Liver (tissue), 9 donors: Measurements from ENCODE around the gene ADAMTS6. TPM values are rescaled to one million over a fixed set of nuclear protein-coding genes. Genes with fewer than 3 reads are reported as not detected.

ENCODE experiments used
- DNase-seq: peaks from one replicate; pipeline ENCODE4 v3.0.0-alpha.2; 2017; ENCODE audit warnings: low spot score
- H3K27ac ChIP-seq, 2 donors: one replicate each; pipeline ENCODE4 v1.7.0; 2013; ENCODE audit warnings: inconsistent platforms in 2 of 2, low read length in 2 of 2, control low read depth in 1 of 2, low read depth in 1 of 2, mild to moderate bottlenecking in 1 of 2
- H3K27me3 ChIP-seq, 4 donors: one replicate each; pipeline versions ENCODE4 v1.6.1 to v1.7.0; 2013; ENCODE audit warnings: low read length in 3 of 4, inconsistent platforms in 1 of 4, mild to moderate bottlenecking in 1 of 4, moderate library complexity in 1 of 4; ENCODE audit not compliant: control insufficient read depth in 4 of 4, insufficient read depth in 4 of 4
- H3K36me3 ChIP-seq, 4 donors: one replicate each; pipeline versions ENCODE4 v1.6.1 to v1.7.0; 2013; ENCODE audit warnings: low read length in 3 of 4, mild to moderate bottlenecking in 3 of 4, low read depth in 1 of 4, moderate library complexity in 1 of 4; ENCODE audit not compliant: control insufficient read depth in 4 of 4, insufficient read depth in 3 of 4
- H3K4me1 ChIP-seq, 4 donors: one replicate each; pipeline versions ENCODE4 v1.6.1 to v1.7.0; 2013; ENCODE audit warnings: low read length in 3 of 4, mild to moderate bottlenecking in 3 of 4, moderate library complexity in 1 of 4; ENCODE audit not compliant: control insufficient read depth in 4 of 4, insufficient read depth in 4 of 4
- H3K4me3 ChIP-seq, 3 donors: one replicate each; pipeline versions ENCODE4 v1.6.1 to v1.7.0; 2013; ENCODE audit warnings: low read length in 3 of 3, control low read depth in 1 of 3, low read depth in 1 of 3, mild to moderate bottlenecking in 1 of 3
- H3K9ac ChIP-seq, 2 donors: one replicate each; pipeline ENCODE4 v1.7.0; 2013; ENCODE audit warnings: low read length in 2 of 2, mild to moderate bottlenecking in 2 of 2, moderate library complexity in 2 of 2, control low read depth in 1 of 2, low read depth in 1 of 2
- H3K9me3 ChIP-seq, 4 donors: one replicate each; pipeline versions ENCODE4 v1.6.1 to v1.7.0; 2013; ENCODE audit warnings: low read length in 3 of 4; ENCODE audit not compliant: control insufficient read depth in 4 of 4
- EGR1 ChIP-seq, 2 donors: IDR thresholded peaks; 2 replicates each; pipeline ENCODE4 v1.6.1; 2016 to 2018; ENCODE audit warnings: antibody characterized with exemption in 2 of 2, low read depth in 2 of 2
- FOXA1 ChIP-seq: IDR thresholded peaks from 2 replicates; pipeline ENCODE4 v1.6.1; 2016; ENCODE audit warnings: antibody characterized with exemption
- GABPA ChIP-seq, 2 donors: IDR thresholded peaks in 1 of 2; conservative IDR thresholded peaks in 1 of 2; 2 replicates each; pipeline ENCODE4 v1.6.1; 2016; ENCODE audit warnings: antibody characterized with exemption in 2 of 2, mild to moderate bottlenecking in 1 of 2, moderate library complexity in 1 of 2
- HNF4G ChIP-seq: IDR thresholded peaks from 2 replicates; pipeline ENCODE4 v1.6.1; 2016; ENCODE audit warnings: antibody characterized with exemption
- JUND ChIP-seq, 2 donors: IDR thresholded peaks; 2 replicates each; pipeline ENCODE4 v1.6.1; 2016; ENCODE audit warnings: antibody characterized with exemption in 2 of 2
- MAX ChIP-seq: IDR thresholded peaks from 2 replicates; pipeline ENCODE4 v1.6.1; 2016; ENCODE audit warnings: antibody characterized with exemption
- NR2F2 ChIP-seq: IDR thresholded peaks from 2 replicates; pipeline ENCODE4 v1.6.1; 2016; ENCODE audit warnings: antibody characterized with exemption
- RAD21 ChIP-seq, 2 donors: IDR thresholded peaks; 2 replicates each; pipeline ENCODE4 v1.6.1; 2016; ENCODE audit warnings: antibody characterized with exemption in 2 of 2, mild to moderate bottlenecking in 2 of 2
- REST ChIP-seq: IDR thresholded peaks from 2 replicates; pipeline ENCODE4 v1.6.1; 2016; ENCODE audit warnings: antibody characterized with exemption, mild to moderate bottlenecking
- RXRA ChIP-seq, 2 donors: IDR thresholded peaks; 2 replicates each; pipeline ENCODE4 v1.6.1; 2017 to 2018; ENCODE audit warnings: antibody characterized with exemption in 2 of 2, mild to moderate bottlenecking in 1 of 2
- TAF1 ChIP-seq: conservative IDR thresholded peaks from 2 replicates; pipeline ENCODE4 v1.6.1; 2016; ENCODE audit warnings: antibody characterized with exemption, mild to moderate bottlenecking
- YY1 ChIP-seq: IDR thresholded peaks from 2 replicates; pipeline ENCODE4 v1.6.1; 2016; ENCODE audit warnings: antibody characterized with exemption, mild to moderate bottlenecking
- WGBS: extraction: QIAGEN DNeasy Blood & Tissue Kit; methylation state at CpG from one replicate; pipeline ENCODE4 v1.1.7; 2013; 5-methylcytosine and 5-hydroxymethylcytosine counted together
- polyA plus RNA-seq, 2 donors: library from polyadenylated mRNA; stranded (reverse) in 1 of 2; unstranded in 1 of 2; fragments of 200-250 nt in 1 of 2; fragments of >200 nt in 1 of 2; fragmentation: Nextera tagmentation in 1 of 2; extraction: Ambion mirVana in 1 of 2; gene quantifications; one replicate each; pipeline versions ENCODE4 v1.2.1 to v1.2.3, GENCODE V29; 2013 to 2015
- total RNA-seq, 2 donors: library from RNA; depleted of rRNA; stranded (reverse); fragments of >200 nt; gene quantifications; one replicate each; pipeline ENCODE4 v1.2.3, GENCODE V29; 2014
- TF ChIP-seq, protein P1 (sequence below): fragments of 150-350 bp; IDR thresholded peaks from 2 replicates; pipeline ENCODE4 v1.5.1; 2017; ENCODE audit warnings: improper control_type of control experiment, low read depth, low read length; ENCODE audit not compliant: missing input control
- TF ChIP-seq, protein P2 (sequence below): IDR thresholded peaks from 2 replicates; pipeline ENCODE4 v1.6.1; 2016; ENCODE audit warnings: antibody characterized with exemption
- TF ChIP-seq, protein P3 (sequence below): IDR thresholded peaks from 2 replicates; pipeline ENCODE4 v1.6.1; 2016; ENCODE audit warnings: antibody characterized with exemption
- donor health status: healthy.
- donor health status: healthy.
- donor health status: healthy.
- donor health status: healthy.
- donor health status: healthy.

ADAMTS6 gene
- total and polyA plus RNA-seq, 4 donors, result 0.06 to 2.0 (median 0.59) TPM

GRCh38 chr5:65126542-65127069 lies 355.1 kb downstream of the ADAMTS6 start:
- H3K4me3 ChIP-seq, result no peak overlapping the region
- no peaks in the 10 kb centered on the region for H3K27me3 ChIP-seq
- H3K4me1 ChIP-seq, result no peaks in the 10 kb centered on the region
- DNase-seq, result no peak
- no peak overlapping the region for H3K27ac ChIP-seq
- 87% methylated on average over 6 of the region's 6 CpGs for WGBS
- no peak overlapping the region for H3K9ac ChIP-seq
- TF ChIP-seq FOXA1, result no peak
- no peak for TF ChIP-seq HNF4G
- TF ChIP-seq, protein P1, sequence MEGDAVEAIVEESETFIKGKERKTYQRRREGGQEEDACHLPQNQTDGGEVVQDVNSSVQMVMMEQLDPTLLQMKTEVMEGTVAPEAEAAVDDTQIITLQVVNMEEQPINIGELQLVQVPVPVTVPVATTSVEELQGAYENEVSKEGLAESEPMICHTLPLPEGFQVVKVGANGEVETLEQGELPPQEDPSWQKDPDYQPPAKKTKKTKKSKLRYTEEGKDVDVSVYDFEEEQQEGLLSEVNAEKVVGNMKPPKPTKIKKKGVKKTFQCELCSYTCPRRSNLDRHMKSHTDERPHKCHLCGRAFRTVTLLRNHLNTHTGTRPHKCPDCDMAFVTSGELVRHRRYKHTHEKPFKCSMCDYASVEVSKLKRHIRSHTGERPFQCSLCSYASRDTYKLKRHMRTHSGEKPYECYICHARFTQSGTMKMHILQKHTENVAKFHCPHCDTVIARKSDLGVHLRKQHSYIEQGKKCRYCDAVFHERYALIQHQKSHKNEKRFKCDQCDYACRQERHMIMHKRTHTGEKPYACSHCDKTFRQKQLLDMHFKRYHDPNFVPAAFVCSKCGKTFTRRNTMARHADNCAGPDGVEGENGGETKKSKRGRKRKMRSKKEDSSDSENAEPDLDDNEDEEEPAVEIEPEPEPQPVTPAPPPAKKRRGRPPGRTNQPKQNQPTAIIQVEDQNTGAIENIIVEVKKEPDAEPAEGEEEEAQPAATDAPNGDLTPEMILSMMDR, result no peak
- H3K9me3 ChIP-seq, result no peaks in the 10 kb centered on the region
- no peaks in the 10 kb centered on the region for H3K36me3 ChIP-seq

DNA sequence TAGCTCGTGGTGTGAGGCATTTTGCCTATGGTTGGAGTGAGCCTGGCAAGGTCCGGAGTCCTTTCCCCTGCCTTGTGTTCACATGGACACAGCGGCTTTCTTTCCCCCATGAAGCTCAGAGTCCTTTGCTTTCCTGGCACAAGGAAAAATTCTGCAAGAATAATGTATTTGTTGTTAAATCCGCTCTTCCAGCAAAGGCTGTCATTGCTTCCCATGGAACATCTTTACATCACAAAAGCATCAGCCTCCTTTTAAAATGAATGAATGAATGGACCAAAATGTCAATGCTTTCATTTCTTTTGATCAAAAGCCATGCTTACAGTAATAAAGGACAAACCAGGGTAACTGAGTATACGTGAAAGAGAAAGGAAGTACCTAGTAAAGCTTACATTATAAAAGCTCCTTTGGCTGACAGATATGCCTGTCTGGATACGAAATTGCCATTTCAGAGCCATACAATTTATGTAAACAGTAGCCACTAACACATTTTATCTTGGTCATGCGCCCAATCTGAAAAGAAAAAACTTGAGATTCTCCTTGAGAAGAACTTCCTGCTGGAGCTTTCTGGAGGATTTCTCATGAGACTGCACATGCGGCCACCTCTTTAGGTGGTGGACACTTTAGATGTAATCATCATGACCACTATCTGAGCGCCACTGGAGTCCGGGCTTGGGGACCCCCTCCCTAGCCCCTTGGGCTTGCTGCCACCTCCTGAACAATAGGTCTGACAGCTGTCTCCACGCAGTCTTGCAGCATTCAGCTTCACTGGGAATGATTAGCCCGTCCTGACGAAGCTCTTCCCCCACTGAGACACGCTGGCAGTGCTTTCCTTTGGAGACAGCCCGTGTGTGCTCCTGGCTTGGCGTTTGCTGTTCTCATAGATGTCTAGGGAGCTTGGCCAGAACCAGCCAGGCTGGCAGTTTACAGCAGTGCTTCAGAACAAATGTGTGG lies 355.9 kb downstream of the ADAMTS6 start:
- H3K27me3 ChIP-seq, result no peaks in the 10 kb centered on the region
- no peaks in the 10 kb centered on the region for H3K36me3 ChIP-seq
- 62% methylated on average over 16 of the region's 16 CpGs for WGBS
- no peak for DNase-seq
- no peaks in the 10 kb centered on the region for H3K4me1 ChIP-seq
- H3K4me3 ChIP-seq, result no peak overlapping the region
- H3K9ac ChIP-seq, result no peak overlapping the region
- no peaks in the 10 kb centered on the region for H3K9me3 ChIP-seq
- TF ChIP-seq FOXA1, result no peak
- H3K27ac ChIP-seq, result no peak overlapping the region

DNA sequence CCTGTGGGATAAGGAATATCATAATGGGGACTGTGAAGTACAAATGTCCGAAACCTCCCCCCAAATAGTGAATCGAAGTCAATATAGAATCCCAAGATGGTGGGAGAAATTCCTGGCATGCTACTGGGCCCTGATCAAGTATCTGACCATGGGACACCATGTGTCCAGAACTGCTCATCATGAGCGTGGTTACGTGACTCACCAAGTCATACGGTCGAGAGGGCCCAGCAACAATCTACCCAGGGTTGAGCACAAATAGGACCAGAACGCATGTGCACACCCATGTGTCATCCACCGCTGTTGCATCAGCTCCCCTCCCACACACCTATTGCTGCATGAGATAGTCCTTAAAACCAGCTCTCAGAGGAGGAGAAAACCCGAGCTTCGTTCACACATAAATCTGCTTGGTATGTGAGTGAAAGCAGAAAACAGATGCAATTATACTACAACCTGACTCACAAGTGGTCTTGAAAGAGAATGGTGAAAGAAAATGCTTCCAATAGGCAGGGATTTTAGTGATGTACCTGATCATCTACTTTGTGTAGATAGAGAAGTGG lies 359.8 kb downstream of the ADAMTS6 start:
- no peak overlapping the region for H3K9ac ChIP-seq
- WGBS, result 96% methylated on average over 10 of the region's 10 CpGs
- TF ChIP-seq, protein P2, sequence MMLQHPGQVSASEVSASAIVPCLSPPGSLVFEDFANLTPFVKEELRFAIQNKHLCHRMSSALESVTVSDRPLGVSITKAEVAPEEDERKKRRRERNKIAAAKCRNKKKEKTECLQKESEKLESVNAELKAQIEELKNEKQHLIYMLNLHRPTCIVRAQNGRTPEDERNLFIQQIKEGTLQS, result no peak
- TF ChIP-seq EGR1 (IDR thresholded peaks at IDR 0.05; ENCODE audit: low read depth in 2 of 2), result no peak
- TF ChIP-seq RAD21 (IDR thresholded peaks at IDR 0.05), result no peak
- no peak for TF ChIP-seq NR2F2
- TF ChIP-seq MAX, result no peak
- TF ChIP-seq GABPA (IDR thresholded peaks at IDR 0.05 in 1 of 2, conservative IDR thresholded peaks at IDR 0.05 in 1 of 2), result no peak
- TF ChIP-seq HNF4G, result no peak
- TF ChIP-seq, protein P3, sequence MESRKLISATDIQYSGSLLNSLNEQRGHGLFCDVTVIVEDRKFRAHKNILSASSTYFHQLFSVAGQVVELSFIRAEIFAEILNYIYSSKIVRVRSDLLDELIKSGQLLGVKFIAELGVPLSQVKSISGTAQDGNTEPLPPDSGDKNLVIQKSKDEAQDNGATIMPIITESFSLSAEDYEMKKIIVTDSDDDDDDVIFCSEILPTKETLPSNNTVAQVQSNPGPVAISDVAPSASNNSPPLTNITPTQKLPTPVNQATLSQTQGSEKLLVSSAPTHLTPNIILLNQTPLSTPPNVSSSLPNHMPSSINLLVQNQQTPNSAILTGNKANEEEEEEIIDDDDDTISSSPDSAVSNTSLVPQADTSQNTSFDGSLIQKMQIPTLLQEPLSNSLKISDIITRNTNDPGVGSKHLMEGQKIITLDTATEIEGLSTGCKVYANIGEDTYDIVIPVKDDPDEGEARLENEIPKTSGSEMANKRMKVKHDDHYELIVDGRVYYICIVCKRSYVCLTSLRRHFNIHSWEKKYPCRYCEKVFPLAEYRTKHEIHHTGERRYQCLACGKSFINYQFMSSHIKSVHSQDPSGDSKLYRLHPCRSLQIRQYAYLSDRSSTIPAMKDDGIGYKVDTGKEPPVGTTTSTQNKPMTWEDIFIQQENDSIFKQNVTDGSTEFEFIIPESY, result no peak
- TF ChIP-seq RXRA (IDR thresholded peaks at IDR 0.05), result no peak
- TF ChIP-seq, protein P1, result no peak
- no peak for TF ChIP-seq YY1
- TF ChIP-seq REST, result no peak
- no peak for TF ChIP-seq TAF1
- TF ChIP-seq JUND (IDR thresholded peaks at IDR 0.05), result no peak

More for the DNA sequence above, 359.8 kb downstream of the ADAMTS6 start:
- no peak overlapping the region for H3K27ac ChIP-seq
- no peaks in the 10 kb centered on the region for H3K27me3 ChIP-seq
- H3K4me1 ChIP-seq, result no peaks in the 10 kb centered on the region
- no peak for DNase-seq
- H3K9me3 ChIP-seq, result peaks cover 0 to 11% (median 0%) of the 10 kb centered on the region in 4 donors
- no peaks in the 10 kb centered on the region for H3K36me3 ChIP-seq
- H3K4me3 ChIP-seq, result no peak overlapping the region
